GM12878 (cell line): ENCODE results near the gene LTA. TPM values are rescaled to one million over a fixed set of nuclear protein-coding genes. Genes with fewer than 3 reads are reported as not detected.

Experiments
- polyA plus RNA-seq, 11 experiments: library from polyadenylated mRNA; depleted of rRNA in 4 of 11; unstranded in 6 of 11; stranded (reverse) in 5 of 11; fragments of >200 nt; fragmentation: Nextera tagmentation in 4 of 11; fragmentation: Illumina TruSeq in 1 of 11; extraction: Ambion mirVana in 4 of 11; extraction: Trizol in 1 of 11; gene quantifications; 1 replicate in 1 of 11; 2 replicates in 10 of 11; pipeline versions ENCODE4 v1.2.1 to v1.2.3, GENCODE V29; 2011 to 2016; ENCODE audit warnings: inconsistent platforms in 2 of 11, missing spikeins in 2 of 11, low read depth in 1 of 11
- small RNA-seq: library from RNA; depleted of rRNA; stranded (forward); fragments of <200 nt; gene quantifications from one replicate; pipeline ENCODE3, GENCODE V24; 2014
- total RNA-seq, 4 experiments: library from RNA; depleted of rRNA in 3 of 4; stranded (reverse); fragments of >200 nt in 3 of 4; fragmentation: Illumina TruSeq in 1 of 4; extraction: Trizol in 1 of 4; gene quantifications; 2 replicates each; pipeline versions ENCODE4 v1.2.1 to v1.2.3, GENCODE V29; 2013 to 2021

LTA gene
- total and polyA plus RNA-seq, 10 of the 15 experiments (the other 5 are each of a cell fraction or from before 2014, with no cell fraction given) = 27.5 to 100 (median 75.1) TPM

Small RNAs within 50 kb of the gene (small RNA-seq; reads per million reads assigned to genes)
- 4.4 reads per million, percentile 86 among the genes with 10 or more reads in this experiment for gene SNORA38
- gene SNORD117 = 188 reads per million, percentile 99 among the genes with 10 or more reads in this experiment
- not detected for gene SNORD84
- not detected for gene UQCRHP1

Other genes with a start within 250 kb of the LTA start
Only the 7 nearest of the 34 such genes appear.
- 542 and 564 TPM in 2 replicates for gene DDX39B, start 30.3 kb upstream of the LTA start, total RNA-seq (2014; rRNA removed)
- 316 and 317 TPM in 2 replicates for gene DDX39B, start 30.3 kb upstream of the LTA start, total RNA-seq (2014; rRNA removed; fragmentation: Illumina TruSeq; extraction: Trizol)
- gene DDX39B, start 30.3 kb upstream of the LTA start, total RNA-seq (2021) = 337 and 345 TPM in 2 replicates
- 399 and 625 TPM in 2 replicates for gene DDX39B, start 30.3 kb upstream of the LTA start, polyA plus RNA-seq (2011; rRNA removed)
- 379 and 384 TPM in 2 replicates for gene DDX39B, start 30.3 kb upstream of the LTA start, polyA plus RNA-seq (2014; fragmentation: Illumina TruSeq; extraction: Trizol)
- 100 to 1,000 TPM; 271 to 277 TPM for gene DDX39B, start 30.3 kb upstream of the LTA start, polyA plus RNA-seq (2014; fragmentation: Nextera tagmentation; extraction: Ambion mirVana)
- gene DDX39B, start 30.3 kb upstream of the LTA start, polyA plus RNA-seq (2014; rRNA removed) = 661 and 728 TPM in 2 replicates
- gene DDX39B, start 30.3 kb upstream of the LTA start, polyA plus RNA-seq (2016; fragmentation: Nextera tagmentation; extraction: Ambion mirVana) = 100 to 1,000 TPM; 275 to 296 TPM
- 2.2 and 2.5 TPM in 2 replicates for gene ATP6V1G2, start 25.7 kb upstream of the LTA start, total RNA-seq (2014; rRNA removed)
- gene ATP6V1G2, start 25.7 kb upstream of the LTA start, total RNA-seq (2014; rRNA removed; fragmentation: Illumina TruSeq; extraction: Trizol) = 2.7 and 2.9 TPM in 2 replicates
- gene ATP6V1G2, start 25.7 kb upstream of the LTA start, total RNA-seq (2021) = 2.5 and 3.5 TPM in 2 replicates
- 8.9 and 11.1 TPM in 2 replicates for gene ATP6V1G2, start 25.7 kb upstream of the LTA start, polyA plus RNA-seq (2011; rRNA removed)
- gene ATP6V1G2, start 25.7 kb upstream of the LTA start, polyA plus RNA-seq (2014; fragmentation: Illumina TruSeq; extraction: Trizol) = 4.3 and 4.9 TPM in 2 replicates
- under 1 TPM; 0.45 to 0.58 TPM for gene ATP6V1G2, start 25.7 kb upstream of the LTA start, polyA plus RNA-seq (2014; fragmentation: Nextera tagmentation; extraction: Ambion mirVana)
- 2.6 and 3.5 TPM in 2 replicates for gene ATP6V1G2, start 25.7 kb upstream of the LTA start, polyA plus RNA-seq (2014; rRNA removed)
- 1 to 10 TPM; 2.8 to 3.1 TPM for gene ATP6V1G2, start 25.7 kb upstream of the LTA start, polyA plus RNA-seq (2016; fragmentation: Nextera tagmentation; extraction: Ambion mirVana)
- 11.2 and 14.1 TPM in 2 replicates for gene NFKBIL1, start 24.7 kb upstream of the LTA start, total RNA-seq (2014; rRNA removed)
- 5.3 and 5.4 TPM in 2 replicates for gene NFKBIL1, start 24.7 kb upstream of the LTA start, total RNA-seq (2014; rRNA removed; fragmentation: Illumina TruSeq; extraction: Trizol)
- gene NFKBIL1, start 24.7 kb upstream of the LTA start, total RNA-seq (2021) = 11.9 and 12.0 TPM in 2 replicates
- 3.1 and 5.9 TPM in 2 replicates for gene NFKBIL1, start 24.7 kb upstream of the LTA start, polyA plus RNA-seq (2011; rRNA removed)
- gene NFKBIL1, start 24.7 kb upstream of the LTA start, polyA plus RNA-seq (2014; fragmentation: Illumina TruSeq; extraction: Trizol) = 0.65 and 1.5 TPM in 2 replicates
- gene NFKBIL1, start 24.7 kb upstream of the LTA start, polyA plus RNA-seq (2014; fragmentation: Nextera tagmentation; extraction: Ambion mirVana) = under 1 TPM; 0.19 to 0.64 TPM
- 13.9 and 15.1 TPM in 2 replicates for gene NFKBIL1, start 24.7 kb upstream of the LTA start, polyA plus RNA-seq (2014; rRNA removed)
- 10 to 100 TPM in 1 of 2 experiments, 1 to 10 TPM in 1; 8.2 to 11.1 TPM for gene NFKBIL1, start 24.7 kb upstream of the LTA start, polyA plus RNA-seq (2016; fragmentation: Nextera tagmentation; extraction: Ambion mirVana)
- 89.1 and 92.9 TPM in 2 replicates for gene TNF, start 3.3 kb downstream of the LTA start, total RNA-seq (2014; rRNA removed)
- 68.6 and 70.2 TPM in 2 replicates for gene TNF, start 3.3 kb downstream of the LTA start, total RNA-seq (2014; rRNA removed; fragmentation: Illumina TruSeq; extraction: Trizol)
- gene TNF, start 3.3 kb downstream of the LTA start, total RNA-seq (2021) = 80.5 and 83.9 TPM in 2 replicates
- 15.0 and 22.7 TPM in 2 replicates for gene TNF, start 3.3 kb downstream of the LTA start, polyA plus RNA-seq (2011; rRNA removed)
- gene TNF, start 3.3 kb downstream of the LTA start, polyA plus RNA-seq (2014; fragmentation: Illumina TruSeq; extraction: Trizol) = 50.6 and 74.3 TPM in 2 replicates
- gene TNF, start 3.3 kb downstream of the LTA start, polyA plus RNA-seq (2014; fragmentation: Nextera tagmentation; extraction: Ambion mirVana) = 10 to 100 TPM; 18.0 to 30.2 TPM
- 94.8 and 97.1 TPM in 2 replicates for gene TNF, start 3.3 kb downstream of the LTA start, polyA plus RNA-seq (2014; rRNA removed)
- gene TNF, start 3.3 kb downstream of the LTA start, polyA plus RNA-seq (2016; fragmentation: Nextera tagmentation; extraction: Ambion mirVana) = 10 to 100 TPM; 49.4 to 53.5 TPM
- gene LTB, start 10.1 kb downstream of the LTA start, total RNA-seq (2014; rRNA removed) = 37.9 and 48.6 TPM in 2 replicates
- 22.6 and 23.3 TPM in 2 replicates for gene LTB, start 10.1 kb downstream of the LTA start, total RNA-seq (2014; rRNA removed; fragmentation: Illumina TruSeq; extraction: Trizol)
- gene LTB, start 10.1 kb downstream of the LTA start, total RNA-seq (2021) = 46.8 and 50.9 TPM in 2 replicates
- gene LTB, start 10.1 kb downstream of the LTA start, polyA plus RNA-seq (2011; rRNA removed) = 3.2 and 4.9 TPM in 2 replicates
- 2.7 and 10.0 TPM in 2 replicates for gene LTB, start 10.1 kb downstream of the LTA start, polyA plus RNA-seq (2014; fragmentation: Illumina TruSeq; extraction: Trizol)
- 1 to 10 TPM in 1 of 2 experiments, under 1 TPM in 1; 0.71 to 5.9 TPM for gene LTB, start 10.1 kb downstream of the LTA start, polyA plus RNA-seq (2014; fragmentation: Nextera tagmentation; extraction: Ambion mirVana)
- 74.3 and 91.2 TPM in 2 replicates for gene LTB, start 10.1 kb downstream of the LTA start, polyA plus RNA-seq (2014; rRNA removed)
- 10 to 100 TPM; 16.6 to 24.0 TPM for gene LTB, start 10.1 kb downstream of the LTA start, polyA plus RNA-seq (2016; fragmentation: Nextera tagmentation; extraction: Ambion mirVana)
- gene LST1, start 14.0 kb downstream of the LTA start, total RNA-seq (2014; rRNA removed) = 12.2 and 16.8 TPM in 2 replicates
- gene LST1, start 14.0 kb downstream of the LTA start, total RNA-seq (2014; rRNA removed; fragmentation: Illumina TruSeq; extraction: Trizol) = 16.4 and 19.1 TPM in 2 replicates
- 16.5 and 20.6 TPM in 2 replicates for gene LST1, start 14.0 kb downstream of the LTA start, total RNA-seq (2021)
- 2.9 and 4.1 TPM in 2 replicates for gene LST1, start 14.0 kb downstream of the LTA start, polyA plus RNA-seq (2011; rRNA removed)
- 22.3 and 23.3 TPM in 2 replicates for gene LST1, start 14.0 kb downstream of the LTA start, polyA plus RNA-seq (2014; fragmentation: Illumina TruSeq; extraction: Trizol)
- 10 to 100 TPM; 30.0 to 35.5 TPM for gene LST1, start 14.0 kb downstream of the LTA start, polyA plus RNA-seq (2014; fragmentation: Nextera tagmentation; extraction: Ambion mirVana)
- gene LST1, start 14.0 kb downstream of the LTA start, polyA plus RNA-seq (2014; rRNA removed) = 21.2 and 26.3 TPM in 2 replicates
- 10 to 100 TPM; 10.0 to 11.9 TPM for gene LST1, start 14.0 kb downstream of the LTA start, polyA plus RNA-seq (2016; fragmentation: Nextera tagmentation; extraction: Ambion mirVana)
- 11.2 and 13.1 TPM in 2 replicates for gene NCR3, start 20.7 kb downstream of the LTA start, total RNA-seq (2014; rRNA removed)
- gene NCR3, start 20.7 kb downstream of the LTA start, total RNA-seq (2014; rRNA removed; fragmentation: Illumina TruSeq; extraction: Trizol) = 9.4 and 11.4 TPM in 2 replicates
- gene NCR3, start 20.7 kb downstream of the LTA start, total RNA-seq (2021) = 20.2 and 21.0 TPM in 2 replicates
- 7.7 and 12.0 TPM in 2 replicates for gene NCR3, start 20.7 kb downstream of the LTA start, polyA plus RNA-seq (2011; rRNA removed)
- gene NCR3, start 20.7 kb downstream of the LTA start, polyA plus RNA-seq (2014; fragmentation: Illumina TruSeq; extraction: Trizol) = 10.1 and 16.8 TPM in 2 replicates
- 10 to 100 TPM; 31.2 to 42.3 TPM for gene NCR3, start 20.7 kb downstream of the LTA start, polyA plus RNA-seq (2014; fragmentation: Nextera tagmentation; extraction: Ambion mirVana)
- 16.9 and 27.6 TPM in 2 replicates for gene NCR3, start 20.7 kb downstream of the LTA start, polyA plus RNA-seq (2014; rRNA removed)
- gene NCR3, start 20.7 kb downstream of the LTA start, polyA plus RNA-seq (2016; fragmentation: Nextera tagmentation; extraction: Ambion mirVana) = 10 to 100 TPM in 1 of 2 experiments, 1 to 10 TPM in 1; 9.4 to 15.0 TPM